Nephron (organoid): Measurements from ENCODE around the gene AGBL3.

ENCODE experiments used
- H3K27ac Mint-ChIP-seq, 3 experiments: 2 replicates each; pipeline ENCODE4 v1.8.0; 2020; ENCODE audit warnings: mixed read lengths in 3 of 3, mild to moderate bottlenecking in 2 of 3, moderate library complexity in 1 of 3
- H3K27me3 Mint-ChIP-seq: 2 replicates; pipeline ENCODE4 v1.8.0; 2021; ENCODE audit warnings: low read depth, mild to moderate bottlenecking, moderate library complexity, mixed read lengths
- H3K36me3 Mint-ChIP-seq: 2 replicates; pipeline ENCODE4 v1.8.0; 2020; ENCODE audit warnings: low read depth, mixed read lengths
- H3K4me1 Mint-ChIP-seq: 2 replicates; pipeline ENCODE4 v1.8.0; 2020; ENCODE audit warnings: mixed read lengths
- H3K4me3 Mint-ChIP-seq, 3 experiments: 2 replicates each; pipeline ENCODE4 v1.8.0; 2020; ENCODE audit warnings: mild to moderate bottlenecking in 3 of 3, mixed read lengths in 3 of 3, moderate library complexity in 2 of 3
- H3K9me3 Mint-ChIP-seq: 2 replicates; pipeline ENCODE4 v1.8.0; 2020; ENCODE audit warnings: mixed read lengths
- CTCF ChIP-seq, 3 experiments: fragments of 200-600 bp; sonication (generic); IDR thresholded peaks; one replicate each; pipeline ENCODE4 v1.5.0; 2021; ENCODE audit warnings: antibody characterized with exemption in 3 of 3; ENCODE audit not compliant: unreplicated experiment in 3 of 3

Gene AGBL3

GRCh38 chr7:135151533-135151932, 165.2 kb downstream of the AGBL3 start:
- peaks cover 6% of the 10 kb centered on the region for H3K4me1 Mint-ChIP-seq
- TF ChIP-seq CTCF (IDR thresholded peaks at IDR 0.05; ENCODE audit: unreplicated experiment in 3 of 3) = no peak
- H3K27me3 Mint-ChIP-seq = no peaks in the 10 kb centered on the region
- H3K9me3 Mint-ChIP-seq = peaks cover 33% of the 10 kb centered on the region
- H3K36me3 Mint-ChIP-seq = peaks cover 31% of the 10 kb centered on the region
- H3K4me3 Mint-ChIP-seq = peak overlapping the region in 1 of 3 experiments; percentile 29
- H3K27ac Mint-ChIP-seq = peak overlapping the region; percentile 51 to 73 (median 64)

- H3K27ac Mint-ChIP-seq = peak overlapping the region; percentile 85 to 96 (median 89)
- peaks cover 40% of the 10 kb centered on the region for H3K36me3 Mint-ChIP-seq
- no peak for TF ChIP-seq CTCF (IDR thresholded peaks at IDR 0.05; ENCODE audit: unreplicated experiment in 3 of 3)
- H3K9me3 Mint-ChIP-seq = peaks cover 41% of the 10 kb centered on the region
- no peaks in the 10 kb centered on the region for H3K27me3 Mint-ChIP-seq
- peak overlapping the region in 1 of 3 experiments; percentile 4 for H3K4me3 Mint-ChIP-seq
- peaks cover 6% of the 10 kb centered on the region for H3K4me1 Mint-ChIP-seq
Measured at GRCh38 chr7:135152442-135152841, 166.1 kb downstream of the AGBL3 start.

- Mint-ChIP-seq H3K4me3 (no peak overlapping the region), H3K9me3 (peaks cover 47% of the 10 kb centered on the region), H3K36me3 (peaks cover 52% of the 10 kb centered on the region), H3K27ac (no peak overlapping the region), H3K4me1 (peaks cover 11% of the 10 kb centered on the region), H3K27me3 (no peaks in the 10 kb centered on the region)
- TF ChIP-seq CTCF (IDR thresholded peaks at IDR 0.05; ENCODE audit: unreplicated experiment in 3 of 3) = no peak
Measured at GRCh38 chr7:135154734-135155133, 168.4 kb downstream of the AGBL3 start.

GRCh38 chr7:135156290-135156689, 170.0 kb downstream of the AGBL3 start:
- Mint-ChIP-seq H3K36me3 (peaks cover 65% of the 10 kb centered on the region), H3K27ac (no peak overlapping the region), H3K9me3 (peaks cover 53% of the 10 kb centered on the region), H3K4me3 (no peak overlapping the region), H3K4me1 (peaks cover 24% of the 10 kb centered on the region), H3K27me3 (no peaks in the 10 kb centered on the region)
- no peak for TF ChIP-seq CTCF (IDR thresholded peaks at IDR 0.05; ENCODE audit: unreplicated experiment in 3 of 3)

- H3K27me3 Mint-ChIP-seq = no peaks in the 10 kb centered on the region
Measured at GRCh38 chr7:135158141-135158655, 171.9 kb downstream of the AGBL3 start.

More at GRCh38 chr7:135158141-135158655, 171.9 kb downstream of the AGBL3 start:
- Mint-ChIP-seq H3K4me1 (peaks cover 29% of the 10 kb centered on the region), H3K36me3 (peaks cover 76% of the 10 kb centered on the region), H3K9me3 (peaks cover 61% of the 10 kb centered on the region), H3K27ac (no peak overlapping the region), H3K4me3 (no peak overlapping the region)
- TF ChIP-seq CTCF (IDR thresholded peaks at IDR 0.05; ENCODE audit: unreplicated experiment in 3 of 3) = no peak
